K562 (cell line): ENCODE measurements around the gene ARAF. TPM values are rescaled to one million over a fixed set of nuclear protein-coding genes. Genes with fewer than 3 reads are reported as not detected.

Experiments used
- ATAC-seq: fragments of 200-7000 bp; cut with Tn5 transposase; 3 replicates; pipeline ENCODE4 v1.9.1; 2020; ENCODE audit warnings: moderate library complexity
- BruUV-seq: library from RNA; stranded (reverse); fragments of 400-500 nt; replicated peaks from 2 replicates; lab custom pipeline; 2021; lab: Mats Ljungman, UMichigan
- CTCF ChIA-PET: fragments of 300-600 bp; formaldehyde crosslinking; extraction: SDS; loops from one replicate; lab custom pipeline; 2021; ENCODE audit warnings: low intra/inter-chr PET ratio; lab: Yijun Ruan, JAX
- POLR2A ChIA-PET: fragments of 300-600, 350-650 bp; sonication (Branson Sonifier 250); formaldehyde crosslinking; extraction: SDS; loops from one replicate; lab custom pipeline; 2021; ENCODE audit warnings: antibody characterized with exemption, inconsistent platforms; lab: Yijun Ruan, JAX
- DNase-seq, 4 experiments: peaks; one replicate each; pipeline versions ENCODE4 v3.0.0 to v3.0.0-alpha.2; 2011 to 2018; ENCODE audit warnings: low spot score in 3 of 4, mixed read lengths in 3 of 4; ENCODE audit errors: extremely low read depth in 1 of 4
- FAIRE-seq: peaks from 2 replicates; lab custom pipeline; 2011; peaks lifted over from hg19 to GRCh38; lab: Jason Lieb, UNC
- H2AFZ ChIP-seq: 2 replicates; pipeline ENCODE4 v1.6.0; 2011; ENCODE audit warnings: low read depth, low read length, control low read depth, inconsistent platforms
- H3K27ac ChIP-seq: fragments of 200-600 bp; 3 replicates; pipeline ENCODE4 v1.8.0; 2011; ENCODE audit warnings: low read depth, mild to moderate bottlenecking, control low read depth, inconsistent platforms, low read length, moderate library complexity, mixed read lengths; ENCODE audit errors: extremely low read depth
- H3K27me3 ChIP-seq, 2 experiments: fragments of 300-600 bp in 1 of 2; 2 replicates in 1 of 2; 3 replicates in 1 of 2; pipeline versions ENCODE4 v1.6.0 to v1.8.0; 2011; ENCODE audit warnings: inconsistent platforms in 2 of 2, low read length in 2 of 2, mild to moderate bottlenecking in 1 of 2, mixed read lengths in 1 of 2, moderate library complexity in 1 of 2; ENCODE audit not compliant: control insufficient read depth in 2 of 2, insufficient read depth in 2 of 2
- H3K36me3 ChIP-seq: fragments of 300-600 bp; 3 replicates; pipeline ENCODE4 v1.8.0; 2011; ENCODE audit warnings: mild to moderate bottlenecking, low read length, inconsistent platforms; ENCODE audit not compliant: control insufficient read depth, insufficient read depth
- H3K4me1 ChIP-seq, 2 experiments: fragments of 200-600 bp in 1 of 2; replicated peaks in 1 of 2; 2 replicates in 1 of 2; 3 replicates in 1 of 2; pipeline versions ENCODE4 v1.5.1 to v1.8.0; 2011; ENCODE audit warnings: inconsistent platforms in 2 of 2, low read length in 2 of 2, mild to moderate bottlenecking in 1 of 2, mixed read lengths in 1 of 2, moderate library complexity in 1 of 2; ENCODE audit not compliant: control insufficient read depth in 2 of 2, insufficient read depth in 2 of 2
- H3K4me2 ChIP-seq: 2 replicates; pipeline ENCODE4 v1.6.1; 2011; ENCODE audit warnings: low read length, control low read depth, inconsistent platforms, mixed read lengths; ENCODE audit not compliant: insufficient read depth
- H3K4me3 ChIP-seq: fragments of 200-600 bp; sonication (generic), shearing (Covaris generic); 2 replicates; pipeline ENCODE4 v1.5.1; 2016; ENCODE audit warnings: control low read depth, inconsistent platforms
- H3K79me2 ChIP-seq: fragments of 200-600 bp; 3 replicates; pipeline ENCODE4 v1.8.0; 2011; ENCODE audit warnings: low read length, inconsistent platforms; ENCODE audit not compliant: control insufficient read depth, insufficient read depth
- H3K9ac ChIP-seq, 2 experiments: 2 replicates each; pipeline versions ENCODE4 v1.6.0 to v1.6.1; 2011; ENCODE audit warnings: low read depth in 2 of 2, low read length in 2 of 2, control low read depth in 1 of 2, inconsistent platforms in 1 of 2, mild to moderate bottlenecking in 1 of 2, mixed read lengths in 1 of 2; ENCODE audit not compliant: insufficient read depth in 1 of 2
- H3K9me1 ChIP-seq: one replicate; pipeline ENCODE4 v1.6.0; 2011; ENCODE audit warnings: inconsistent platforms, mild to moderate bottlenecking, low read length, moderate library complexity; ENCODE audit not compliant: control insufficient read depth, insufficient read depth
- H3K9me3 ChIP-seq: replicated peaks from 2 replicates; pipeline ENCODE4 v1.5.1; 2011; ENCODE audit warnings: low read depth, low read length, inconsistent platforms; ENCODE audit not compliant: control insufficient read depth, insufficient read depth
- H4K20me1 ChIP-seq: replicated peaks from 2 replicates; pipeline ENCODE4 v1.6.1; 2011; ENCODE audit warnings: low read length, inconsistent platforms, mixed read lengths; ENCODE audit not compliant: control insufficient read depth, insufficient read depth
- CTCF ChIP-seq, 3 experiments: IDR thresholded peaks in 2 of 3; conservative IDR thresholded peaks in 1 of 3; 2 replicates each; pipeline ENCODE4 v1.5.1; 2011 to 2012; ENCODE audit warnings: low read length in 3 of 3, mild to moderate bottlenecking in 3 of 3, control low read depth in 2 of 3, improper control_type of control experiment in 1 of 3, inconsistent platforms in 1 of 3, low read depth in 1 of 3, mixed read lengths in 1 of 3, moderate library complexity in 1 of 3; ENCODE audit not compliant: insufficient read depth in 2 of 3
- CUX1 ChIP-seq: fragments of 200-800 bp; sonication (Bioruptor generic); IDR thresholded peaks from 2 replicates; pipeline ENCODE4 v1.6.1; 2016; ENCODE audit warnings: missing genetic modification characterization, missing compliant biosample characterization
- DPF2 ChIP-seq: fragments of 450-650 bp; IDR thresholded peaks from 2 replicates; pipeline ENCODE4 v1.6.1; 2016
- FOXA1 ChIP-seq: fragments of 450-650 bp; IDR thresholded peaks from 2 replicates; pipeline ENCODE4 v1.6.1; 2016; ENCODE audit warnings: mild to moderate bottlenecking, borderline replicate concordance
- RFX5 ChIP-seq: IDR thresholded peaks from 2 replicates; pipeline ENCODE4 v1.6.1; 2011; ENCODE audit warnings: low read depth, mild to moderate bottlenecking, improper control_type of control experiment, low read length
- SOX6 ChIP-seq: fragments of 450-650 bp; IDR thresholded peaks from 2 replicates; pipeline ENCODE4 v1.6.1; 2014; ENCODE audit warnings: mild to moderate bottlenecking
- XRCC4 ChIP-seq: IDR thresholded peaks from one replicate; pipeline ENCODE4 v1.6.1; 2011; ENCODE audit not compliant: insufficient read depth, insufficient read length; ENCODE audit errors: extremely low read depth
- ZNF398 ChIP-seq: fragments of 250-450 bp; sonication (Bioruptor Pico); IDR thresholded peaks from 2 replicates; pipeline ENCODE4 v1.8.0; 2021; ENCODE audit warnings: moderate library complexity, mild to moderate bottlenecking, inconsistent platforms
- ZNF639 ChIP-seq, 2 experiments: fragments of 200-800 bp in 1 of 2; sonication (Bioruptor generic) in 1 of 2; sonication (generic) in 1 of 2; formaldehyde crosslinking in 1 of 2; IDR thresholded peaks in 1 of 2; conservative IDR thresholded peaks in 1 of 2; 2 replicates each; pipeline versions ENCODE4 v1.5.0 to v1.6.1; 2016 to 2020; ENCODE audit warnings: missing compliant biosample characterization in 1 of 2, missing genetic modification characterization in 1 of 2, missing genetic modification reagents in 1 of 2
- ZNF778 ChIP-seq: fragments of 450-650 bp; formaldehyde crosslinking; IDR thresholded peaks from 2 replicates; pipeline ENCODE4 v1.4.0; 2020; ENCODE audit warnings: mild to moderate bottlenecking, moderate library complexity
- WGBS: fragments of 100-300 bp; shearing (Covaris generic); methylation state at CpG from one replicate; pipeline ENCODE4 v1.1.6; 2016; ENCODE audit warnings: low coverage, mixed read lengths; ENCODE audit not compliant: insufficient coverage; ENCODE audit errors: missing lambda C conversion rate; 5-methylcytosine and 5-hydroxymethylcytosine counted together
- in situ Hi-C: fragments of 300-500 bp; cut with MboI; formaldehyde crosslinking; loops from 4 replicates; pipeline ENCODE4 v1.15.0; 2018; ENCODE audit warnings: inconsistent platforms, mixed read lengths
- intact Hi-C: fragments of 100-400 bp; cut with micrococcal nuclease; formaldehyde crosslinking; loops from 2 replicates; pipeline ENCODE4 v1.14.2; 2022
- polyA plus RNA-seq, 8 experiments: library from polyadenylated mRNA; depleted of rRNA in 4 of 8; stranded (reverse) in 5 of 8; unstranded in 3 of 8; fragments of >200 nt; fragmentation: Nextera tagmentation in 2 of 8; fragmentation: Illumina TruSeq in 1 of 8; extraction: Ambion mirVana in 2 of 8; extraction: Trizol in 1 of 8; gene quantifications; 2 replicates each; pipeline versions ENCODE4 v1.2.1 to v1.2.3, GENCODE V29; 2011 to 2014; ENCODE audit warnings: inconsistent platforms in 1 of 8, missing spikeins in 1 of 8
- total RNA-seq, 7 experiments: library from RNA; depleted of rRNA in 6 of 7; stranded (reverse); fragments of >200 nt in 6 of 7; fragmentation: Illumina TruSeq in 2 of 7; extraction: Trizol in 2 of 7; gene quantifications; 2 replicates each; pipeline versions ENCODE4 v1.2.1 to v1.2.3, GENCODE V29; 2011 to 2021; ENCODE audit warnings: low replicate concordance in 1 of 7

Gene ARAF
- total and polyA plus RNA-seq, 9 of the 15 experiments (the other 6 are each of a cell fraction or from before 2014, with no cell fraction given): 5.5 to 70.0 (median 29.4) TPM

- H3K9ac ChIP-seq: no peak overlapping the region
- ATAC-seq (no peak), FAIRE-seq (no peak), DNase-seq (no peak)
- ChIA-PET POLR2A (no interaction called here), CTCF (no interaction called here)
- H3K36me3 ChIP-seq: no peaks in the 10 kb centered on the region
- H3K79me2 ChIP-seq: no peaks in the 10 kb centered on the region
- in situ Hi-C loops (no loop called here), intact Hi-C loops (no loop called here)
- no peak overlapping the region for H2AFZ ChIP-seq
- no peak overlapping the region for H3K27ac ChIP-seq
- H4K20me1 ChIP-seq: no peaks in the 10 kb centered on the region
- 74% methylated on average over 4 of the region's 5 CpGs for WGBS
- H3K4me1 ChIP-seq: peaks cover 0 to 8% of the 10 kb centered on the region in 2 experiments; a peak in 3 of 5 replicates
- no peak overlapping the region for H3K4me3 ChIP-seq
- no peak overlapping the region for H3K4me2 ChIP-seq
- BruUV-seq: no TSS peak
- no peaks in the 10 kb centered on the region for H3K27me3 ChIP-seq
- H3K9me1 ChIP-seq: no peaks in the 10 kb centered on the region
- H3K9me3 ChIP-seq: no peaks in the 10 kb centered on the region
- TF ChIP-seq CTCF (IDR thresholded peaks at IDR 0.05 in 2 of 3, conservative IDR thresholded peaks at IDR 0.05 in 1 of 3; ENCODE audit: insufficient read depth in 2 of 3, low read depth in 1 of 3, low read length in 3 of 3) (no peak), RFX5 (no peak), ZNF398 (CRISPR knock-in tag) (no peak), DPF2 (no peak), CUX1 (CRISPR knock-in tag) (no peak), ZNF778 (no peak), XRCC4 (no peak), SOX6 (no peak), FOXA1 (no peak), ZNF639 (CRISPR knock-in tag; conservative IDR thresholded peaks at IDR 0.05 in 1 of 2, IDR thresholded peaks at IDR 0.05 in 1 of 2) (no peak)
Observed at GRCh38 chrX:47543496-47543895, 17.5 kb upstream of the ARAF start.
